GM21515 (cell line): Measurements from ENCODE around the gene FCHSD2.
A peak's percentile ranks its signal among the peaks of the same experiment; 100 is the strongest.

Source experiments
- ATAC-seq: cut with Tn5 transposase; IDR thresholded peaks from one replicate; pipeline ENCODE4 v1.9.1; 2021; ENCODE audit not compliant: unreplicated experiment

The FCHSD2 gene

DNA sequence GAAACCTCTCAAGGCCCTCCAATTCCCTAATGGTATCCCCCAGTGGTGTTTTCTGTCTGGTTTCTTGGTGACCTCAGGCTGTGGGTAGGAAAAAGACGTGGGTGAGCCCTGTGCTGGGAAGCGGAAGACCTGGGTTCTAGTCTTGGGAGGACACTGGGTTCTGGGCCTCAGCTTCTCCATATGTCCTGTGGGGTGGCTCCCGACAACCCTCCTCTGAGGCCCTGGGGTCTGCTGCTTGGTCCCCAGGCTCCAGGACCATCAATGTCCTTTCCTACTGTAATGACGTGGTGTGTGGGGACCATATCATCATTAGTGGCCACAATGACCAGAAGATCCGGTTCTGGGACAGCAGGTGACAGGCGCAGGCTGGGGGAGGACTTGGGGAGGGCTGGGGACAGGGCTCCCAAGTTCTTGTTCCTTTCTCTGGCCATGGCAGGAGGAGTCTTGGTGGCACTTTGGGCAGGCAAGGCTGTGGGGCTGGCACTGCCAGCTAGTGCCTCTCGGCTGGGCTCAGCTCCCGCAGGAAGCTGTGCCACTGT lies 315.1 kb downstream of the FCHSD2 start:
- no peak for ATAC-seq

GRCh38 chr11:72826191-72826941 lies 315.8 kb downstream of the FCHSD2 start:
- ATAC-seq = no peak

GRCh38 chr11:72825661-72826060 lies 316.5 kb downstream of the FCHSD2 start:
- ATAC-seq = no peak

GRCh38 chr11:72824811-72825505 lies 317.2 kb downstream of the FCHSD2 start:
- no peak for ATAC-seq

GRCh38 chr11:72824020-72824419 lies 318.1 kb downstream of the FCHSD2 start:
- no peak for ATAC-seq

- no peak for ATAC-seq
Observed at GRCh38 chr11:72823105-72823804, 318.9 kb downstream of the FCHSD2 start.

GRCh38 chr11:72821920-72822799 lies 320.0 kb downstream of the FCHSD2 start:
- ATAC-seq = peak; percentile 54

- no peak for ATAC-seq
Observed at GRCh38 chr11:72821221-72821919, 320.7 kb downstream of the FCHSD2 start.

GRCh38 chr11:72820439-72821139 lies 321.5 kb downstream of the FCHSD2 start:
- no peak for ATAC-seq

GRCh38 chr11:72818971-72819370 lies 323.1 kb downstream of the FCHSD2 start:
- ATAC-seq = no peak

DNA sequence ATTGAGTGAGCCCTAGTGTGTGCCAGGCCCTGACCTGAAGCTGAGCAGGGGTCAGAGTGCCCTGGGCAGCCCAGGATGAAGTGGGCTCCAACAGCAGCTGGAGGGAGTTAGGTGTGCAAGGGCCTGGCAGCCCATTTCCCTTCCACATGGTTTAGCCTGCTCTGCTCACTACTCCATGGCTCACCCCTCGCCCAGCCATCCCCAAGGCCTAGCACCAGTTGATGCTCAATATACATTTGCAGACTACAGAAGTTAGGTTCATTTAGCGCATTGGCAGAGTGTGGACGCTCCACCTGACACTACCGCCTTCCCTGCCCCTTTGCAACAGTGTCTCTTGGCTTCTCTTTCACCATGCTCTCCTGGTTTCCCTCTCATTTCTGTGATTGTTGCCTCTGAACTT lies 324.2 kb downstream of the FCHSD2 start:
- ATAC-seq = no peak

DNA sequence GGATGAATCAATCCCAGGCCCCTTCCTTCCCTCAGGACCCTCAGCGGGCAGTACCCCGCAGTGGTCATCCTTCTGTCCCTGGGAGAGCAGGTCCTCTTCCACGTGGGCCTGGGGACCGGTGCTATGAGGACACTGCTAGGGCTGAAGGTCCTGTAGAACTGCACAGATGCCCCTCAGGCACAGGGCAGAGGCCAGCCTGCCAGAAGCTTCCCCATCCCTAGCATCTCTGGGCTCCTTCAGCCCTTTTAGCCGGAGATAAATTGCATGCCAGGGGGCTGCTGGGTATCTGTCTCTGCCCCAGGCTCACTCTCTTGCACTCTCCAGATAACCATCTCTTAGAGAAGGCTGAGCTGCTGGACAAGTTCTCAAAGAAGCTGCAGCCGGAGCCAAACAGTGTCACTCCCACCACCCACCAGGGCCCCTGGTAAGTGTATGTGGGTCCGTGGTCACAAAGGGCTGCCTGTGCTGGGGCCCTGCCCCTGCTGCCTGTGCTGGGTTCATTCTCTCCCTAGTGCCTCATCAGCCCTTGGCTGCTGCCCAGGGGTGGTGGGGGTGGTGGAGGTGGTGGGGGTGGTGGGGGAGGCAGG lies 325.6 kb downstream of the FCHSD2 start:
- no peak for ATAC-seq

GRCh38 chr11:72815110-72815618 lies 327.0 kb downstream of the FCHSD2 start:
- peak; percentile 2 for ATAC-seq

DNA sequence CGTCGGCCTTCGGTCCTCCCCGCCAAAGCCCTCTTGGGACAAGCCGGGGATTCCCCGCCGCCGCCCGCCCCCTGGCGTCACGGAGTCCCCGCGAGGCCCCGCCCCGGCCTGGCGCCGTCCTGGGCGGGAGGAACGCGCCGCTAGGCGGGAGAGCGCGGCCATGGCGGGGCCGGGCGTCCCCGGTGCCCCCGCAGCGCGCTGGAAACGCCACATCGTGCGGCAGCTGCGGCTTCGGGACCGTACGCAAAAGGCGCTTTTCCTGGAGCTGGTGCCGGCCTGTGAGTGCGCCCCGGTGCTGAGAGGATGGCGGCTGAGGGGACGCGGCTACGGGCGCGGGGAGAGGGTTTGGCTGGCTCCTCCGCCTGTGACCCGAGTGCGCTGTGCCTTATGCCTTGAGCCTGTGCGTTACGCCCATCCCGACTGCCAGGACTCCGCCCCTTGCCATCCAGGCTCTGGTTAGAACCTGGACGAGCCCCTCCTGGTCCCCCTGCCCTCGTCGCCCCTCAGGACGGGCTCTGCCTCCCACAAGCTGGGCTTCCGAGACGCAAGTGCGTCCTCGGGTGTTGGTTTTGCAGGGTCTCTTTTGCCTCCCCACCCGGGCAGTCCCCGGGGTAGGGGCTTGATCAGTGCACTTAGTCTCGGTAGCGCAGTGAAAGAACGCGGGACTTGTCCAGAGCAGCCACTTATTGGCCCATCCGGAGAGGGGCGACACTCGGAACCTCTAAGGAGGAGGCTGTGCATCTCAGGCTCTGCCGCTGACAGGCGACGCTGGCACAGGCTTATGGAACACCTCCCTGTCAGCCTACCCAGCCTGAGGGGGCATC lies 327.6 kb downstream of the FCHSD2 start, which contains the start of gene ATG16L2:
Gene ATG16L2, plus strand, starts transcription at position 126 of the 824 bp plus-strand sequence. Its CDS starts 35 bp downstream, at position 161.
- peak; percentile 43 for ATAC-seq

GRCh38 chr11:72813740-72814285 lies 328.3 kb downstream of the FCHSD2 start:
- peak; percentile 42 for ATAC-seq

DNA sequence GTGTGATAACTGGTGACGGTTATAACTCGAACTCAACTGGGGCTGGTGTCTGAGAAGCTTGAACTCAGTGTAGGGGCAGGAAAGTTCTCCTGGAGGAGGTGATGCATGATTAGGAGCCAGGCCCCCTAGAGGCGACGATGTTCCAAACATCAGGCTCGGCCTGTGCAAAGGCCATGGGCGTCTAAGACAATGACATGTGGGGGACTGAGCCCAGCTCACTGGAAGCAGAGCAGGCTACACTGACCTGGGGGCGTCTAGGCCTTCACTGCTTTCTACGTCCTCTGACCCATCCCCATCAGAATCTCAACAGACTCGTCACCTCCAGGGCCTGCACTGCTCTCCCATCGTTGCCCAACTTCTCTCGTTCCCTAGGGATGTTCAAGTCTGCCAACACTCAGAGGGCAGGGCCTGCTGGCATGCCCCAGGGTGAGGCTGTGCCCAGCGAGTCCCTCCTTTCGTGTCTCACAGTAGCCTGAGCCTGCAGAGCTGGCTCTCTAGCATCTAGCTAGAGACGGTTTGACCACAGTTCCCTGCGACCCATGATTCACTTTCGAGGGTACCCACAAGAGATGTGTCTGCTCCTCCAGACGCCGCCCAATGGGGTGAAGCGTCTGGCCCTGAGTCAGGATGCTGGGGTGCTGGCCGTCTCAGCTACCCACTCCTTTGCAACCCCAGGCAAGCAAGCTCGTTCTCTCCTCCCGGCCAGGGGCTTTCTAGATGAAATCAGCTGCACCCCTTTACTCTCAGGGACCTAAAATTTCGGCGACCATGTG lies 329.0 kb downstream of the FCHSD2 start:
- ATAC-seq = peak; percentile 29

DNA sequence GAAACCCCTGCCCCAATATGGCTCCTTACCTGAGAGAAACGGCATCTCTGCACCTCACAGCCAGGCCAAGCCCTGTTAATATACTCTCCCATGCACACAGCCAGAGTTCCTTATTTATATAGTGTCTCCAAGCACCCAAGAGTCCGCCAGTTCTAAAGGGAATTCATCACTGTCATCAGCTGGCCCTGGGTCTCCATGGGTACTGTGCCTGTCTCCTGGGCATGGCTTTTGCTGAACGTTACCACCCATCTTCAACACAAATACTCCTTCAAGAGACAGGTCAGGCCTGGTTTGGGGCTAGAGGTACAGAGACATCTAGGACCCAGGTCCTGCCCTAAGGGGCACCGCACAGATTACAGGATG lies 329.5 kb downstream of the FCHSD2 start:
- ATAC-seq = no peak
